Measurements from ENCODE around the gene MYO7A.

MYO7A gene

GRCh38 chr11:77202941-77203900, 75.2 kb downstream of the MYO7A start:
- DNase-seq, result no peak

- DNase-seq, result no peak
Measured at GRCh38 chr11:77203901-77204753, 76.1 kb downstream of the MYO7A start.

- DNase-seq, result no peak
Measured at GRCh38 chr11:77204754-77205466, 76.9 kb downstream of the MYO7A start.

- DNase-seq, result no peak
Measured at GRCh38 chr11:77205467-77206263, 77.6 kb downstream of the MYO7A start.

GRCh38 chr11:77206264-77207018, 78.4 kb downstream of the MYO7A start:
- no peak for DNase-seq

- DNase-seq, result no peak
Measured at GRCh38 chr11:77207019-77207485, 79.0 kb downstream of the MYO7A start.

- no peak for DNase-seq
Measured at GRCh38 chr11:77207618-77208313, 79.7 kb downstream of the MYO7A start.

- DNase-seq, result no peak
Measured at GRCh38 chr11:77208535-77208934, 80.5 kb downstream of the MYO7A start.

- DNase-seq, result no peak
Measured at GRCh38 chr11:77209663-77210062, 81.6 kb downstream of the MYO7A start.

GRCh38 chr11:77211040-77211451, 83.0 kb downstream of the MYO7A start:
- no peak for DNase-seq

- DNase-seq, result no peak
Measured at GRCh38 chr11:77211594-77212251, 83.7 kb downstream of the MYO7A start.

GRCh38 chr11:77212314-77213007, 84.4 kb downstream of the MYO7A start:
- DNase-seq, result no peak

- DNase-seq, result no peak
Measured at GRCh38 chr11:77213029-77213579, 85.1 kb downstream of the MYO7A start.

GRCh38 chr11:77213589-77214428, 85.8 kb downstream of the MYO7A start:
- DNase-seq, result no peak

GRCh38 chr11:77214557-77214956, 86.5 kb downstream of the MYO7A start:
- no peak for DNase-seq

GRCh38 chr11:77215106-77215505, 87.1 kb downstream of the MYO7A start:
- DNase-seq, result no peak

GRCh38 chr11:77217156-77217555, 89.1 kb downstream of the MYO7A start:
- DNase-seq, result no peak

- DNase-seq, result no peak
Measured at GRCh38 chr11:77223797-77224196, 95.8 kb downstream of the MYO7A start.
